HepG2 (cell line): ENCODE results near the gene HPCAL1. TPM values are rescaled to one million over a fixed set of nuclear protein-coding genes. Genes with fewer than 3 reads are reported as not detected.

Experiments
- ATAC-seq: fragments of 200-7000 bp; cut with Tn5 transposase; 3 replicates; pipeline ENCODE4 v1.9.1; 2020; ENCODE audit warnings: mild to moderate bottlenecking, moderate library complexity
- BruUV-seq: library from RNA; stranded (reverse); fragments of 400-500 nt; replicated peaks from 2 replicates; lab custom pipeline; 2021; lab: Mats Ljungman, UMichigan
- CTCF ChIA-PET: fragments of 300-600 bp; formaldehyde crosslinking; extraction: SDS; loops from one replicate; lab custom pipeline; 2021; ENCODE audit warnings: low total read pairs, inconsistent platforms, low intra/inter-chr PET ratio; lab: Yijun Ruan, JAX
- POLR2A ChIA-PET: fragments of 350-600 bp; sonication (Branson Sonifier 250); formaldehyde crosslinking; loops from one replicate; lab custom pipeline; 2020; ENCODE audit warnings: antibody characterized with exemption, inconsistent platforms; lab: Yijun Ruan, JAX
- DNase-seq: peaks from one replicate; pipeline ENCODE4 v3.0.0-alpha.2; 2015; ENCODE audit warnings: low spot score
- FAIRE-seq: peaks from 3 replicates; lab custom pipeline; 2011; peaks lifted over from hg19 to GRCh38; lab: Jason Lieb, UNC
- H2AFZ ChIP-seq: one replicate; pipeline ENCODE4 v1.6.1; 2011; ENCODE audit warnings: low read length, inconsistent platforms
- H3K27ac ChIP-seq: fragments of 300-600 bp; 3 replicates; pipeline ENCODE4 v1.8.0; 2011; ENCODE audit warnings: mixed run types, mild to moderate bottlenecking, mixed read lengths, low read length, inconsistent platforms; ENCODE audit not compliant: insufficient read depth; ENCODE audit errors: extremely low read length
- H3K27me3 ChIP-seq, 2 experiments: fragments of 200-600 bp in 1 of 2; 2 replicates in 1 of 2; 3 replicates in 1 of 2; pipeline versions ENCODE4 v1.6.0 to v1.8.0; 2011; ENCODE audit warnings: low read length in 2 of 2, mild to moderate bottlenecking in 2 of 2, moderate library complexity in 2 of 2, inconsistent platforms in 1 of 2; ENCODE audit not compliant: insufficient read depth in 2 of 2, control insufficient read depth in 1 of 2
- H3K36me3 ChIP-seq, 2 experiments: fragments of 200-600 bp in 1 of 2; replicated peaks in 1 of 2; 2 replicates in 1 of 2; 3 replicates in 1 of 2; pipeline versions ENCODE4 v1.5.1 to v1.8.0; 2011; ENCODE audit warnings: low read length in 2 of 2, inconsistent platforms in 1 of 2; ENCODE audit not compliant: insufficient read depth in 2 of 2, control insufficient read depth in 1 of 2
- H3K4me1 ChIP-seq: 2 replicates; pipeline ENCODE4 v1.5.1; 2012; ENCODE audit warnings: low read length, inconsistent platforms; ENCODE audit not compliant: insufficient read depth
- H3K4me2 ChIP-seq: 2 replicates; pipeline ENCODE4 v1.6.0; 2011; ENCODE audit warnings: low read depth, low read length, inconsistent platforms
- H3K4me3 ChIP-seq, 3 experiments: fragments of 200-600 bp in 1 of 3; sonication (generic), shearing (Covaris generic) in 1 of 3; replicated peaks in 1 of 3; 2 replicates each; pipeline ENCODE4 v1.5.1; 2011 to 2016; ENCODE audit warnings: low read length in 3 of 3, inconsistent platforms in 2 of 3, low read depth in 2 of 3, mild to moderate bottlenecking in 2 of 3, control low read depth in 1 of 3, mixed read lengths in 1 of 3; ENCODE audit not compliant: insufficient read depth in 1 of 3
- H3K79me2 ChIP-seq: one replicate; pipeline ENCODE4 v1.6.1; 2011; ENCODE audit warnings: low read length, inconsistent platforms; ENCODE audit not compliant: insufficient read depth
- H3K9ac ChIP-seq: 2 replicates; pipeline ENCODE4 v1.6.0; 2011; ENCODE audit warnings: mild to moderate bottlenecking, low read depth, low read length, inconsistent platforms; ENCODE audit not compliant: insufficient read depth
- H3K9me3 ChIP-seq: 2 replicates; pipeline ENCODE4 v1.5.1; 2012; ENCODE audit warnings: mild to moderate bottlenecking, low read length
- H4K20me1 ChIP-seq: 2 replicates; pipeline ENCODE4 v1.6.0; 2011; ENCODE audit warnings: inconsistent platforms, mild to moderate bottlenecking, low read length, moderate library complexity; ENCODE audit not compliant: insufficient read depth
- HHEX ChIP-seq: IDR thresholded peaks from 2 replicates; pipeline ENCODE4 v1.6.1; 2016; ENCODE audit warnings: control low read depth
- PHB2 ChIP-seq: fragments of 450-650 bp; IDR thresholded peaks from 2 replicates; pipeline ENCODE4 v1.6.1; 2018; ENCODE audit not compliant: partially characterized antibody
- POGZ ChIP-seq: sonication (generic); formaldehyde crosslinking; IDR thresholded peaks from 2 replicates; pipeline ENCODE4 v1.4.0; 2020; ENCODE audit warnings: mild to moderate bottlenecking, missing genetic modification reagents
- PRPF4 ChIP-seq: fragments of 200-400 bp; formaldehyde crosslinking; IDR thresholded peaks from 2 replicates; pipeline ENCODE4 v1.6.1; 2016; ENCODE audit warnings: low read length, low read depth; ENCODE audit not compliant: poor library complexity, severe bottlenecking
- REXO4 ChIP-seq: sonication (generic); formaldehyde crosslinking; IDR thresholded peaks from 2 replicates; pipeline ENCODE4 v1.8.0; 2022; ENCODE audit warnings: missing genetic modification reagents, mild to moderate bottlenecking, borderline replicate concordance
- ZNF101 ChIP-seq: sonication (generic); formaldehyde crosslinking; IDR thresholded peaks from 2 replicates; pipeline ENCODE4 v1.4.0; 2020; ENCODE audit warnings: mild to moderate bottlenecking, low read depth, missing genetic modification reagents, borderline replicate concordance
- ZNF383 ChIP-seq: sonication (generic); formaldehyde crosslinking; IDR thresholded peaks from 2 replicates; pipeline ENCODE4 v1.4.0; 2020; ENCODE audit warnings: missing genetic modification reagents, mild to moderate bottlenecking, borderline replicate concordance
- ZNF468 ChIP-seq: sonication (generic); formaldehyde crosslinking; IDR thresholded peaks from 2 replicates; pipeline ENCODE4 v1.8.0; 2022; ENCODE audit warnings: mild to moderate bottlenecking, moderate library complexity, missing genetic modification reagents
- WGBS: methylation state at CpG from one replicate; pipeline ENCODE4 v1.1.6; 2017; ENCODE audit warnings: low lambda C conversion rate; 5-methylcytosine and 5-hydroxymethylcytosine counted together
- in situ Hi-C: cut with HindIII; loops from 2 replicates; pipeline ENCODE4 v1.10.0; 2017; ENCODE audit warnings: low pct_unique_long_range_greater_than_20kb; ENCODE audit not compliant: extremely low pct_ligation_motif_present
- intact Hi-C: fragments of 100-400 bp; cut with micrococcal nuclease; formaldehyde crosslinking; loops from one replicate; pipeline ENCODE4 v1.10.0; 2022; ENCODE audit not compliant: unreplicated experiment
- polyA plus RNA-seq, 8 experiments: library from polyadenylated mRNA; depleted of rRNA in 3 of 8; stranded (reverse) in 7 of 8; unstranded in 1 of 8; fragments of >200 nt; fragmentation: Illumina TruSeq in 4 of 8; extraction: Trizol in 4 of 8; gene quantifications; 2 replicates each; pipeline versions ENCODE4 v1.2.1 to v1.2.3, GENCODE V29; 2011 to 2016; ENCODE audit warnings: low read depth in 4 of 8, missing spikeins in 1 of 8, mixed read lengths in 1 of 8; ENCODE audit not compliant: insufficient read depth in 1 of 8
- total RNA-seq, 5 experiments: library from RNA; depleted of rRNA; stranded (reverse); fragments of >200 nt; fragmentation: Illumina TruSeq; extraction: Trizol; gene quantifications; 2 replicates each; pipeline ENCODE4 v1.2.3, GENCODE V29; 2016; ENCODE audit warnings: low read depth in 1 of 5
- TF ChIP-seq, protein P1 (sequence below): sonication (generic); formaldehyde crosslinking; conservative IDR thresholded peaks from 2 replicates; pipeline ENCODE4 v1.8.0; 2022; ENCODE audit warnings: missing genetic modification reagents
- TF ChIP-seq, protein P2 (sequence below): sonication (generic); formaldehyde crosslinking; IDR thresholded peaks from 2 replicates; pipeline ENCODE4 v1.4.0; 2020; ENCODE audit warnings: missing genetic modification reagents, mild to moderate bottlenecking, borderline replicate concordance
- TF ChIP-seq, protein P3 (sequence below): sonication (generic); formaldehyde crosslinking; IDR thresholded peaks from 2 replicates; pipeline ENCODE4 v1.8.1; 2022; ENCODE audit warnings: mild to moderate bottlenecking, missing genetic modification reagents
- TF ChIP-seq, protein P4 (sequence below): sonication (generic); formaldehyde crosslinking; IDR thresholded peaks from 2 replicates; pipeline ENCODE4 v1.4.0; 2020; ENCODE audit warnings: missing genetic modification reagents
- TF ChIP-seq, protein P5 (sequence below): sonication (generic); formaldehyde crosslinking; IDR thresholded peaks from 2 replicates; pipeline ENCODE4 v1.8.1; 2023; ENCODE audit warnings: missing genetic modification reagents, mild to moderate bottlenecking, borderline replicate concordance
- TF ChIP-seq, protein P6 (sequence below): sonication (generic); formaldehyde crosslinking; IDR thresholded peaks from 2 replicates; pipeline ENCODE4 v1.5.0; 2020; ENCODE audit warnings: missing genetic modification reagents

Gene HPCAL1
- total and polyA plus RNA-seq, 2 of the 13 experiments (the other 11 are each of a cell fraction or from before 2014, with no cell fraction given), result 29.5 to 29.9 TPM

DNA sequence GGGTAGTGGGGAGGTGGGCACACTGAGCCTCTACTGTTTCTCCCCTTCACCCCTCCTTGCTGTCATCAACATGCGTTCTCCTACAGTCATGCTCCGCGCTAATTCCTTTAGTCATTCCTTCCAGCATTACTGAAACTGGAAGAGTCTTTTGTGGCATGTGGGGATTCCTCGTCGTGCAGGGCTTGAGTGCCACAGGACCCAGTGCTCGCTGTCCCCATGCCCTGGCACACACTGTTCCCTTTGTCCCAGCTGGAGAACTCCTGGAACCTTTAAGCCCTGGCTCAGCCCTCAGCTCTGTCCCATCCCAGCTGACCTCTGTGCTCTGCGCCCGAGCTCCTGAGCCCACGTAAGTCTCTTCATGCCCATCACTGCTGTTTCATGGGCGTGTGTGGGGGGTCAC lies 103.3 kb downstream of the HPCAL1 start:
- BruUV-seq, result no TSS peak
- Histone ChIP-seq H3K9ac (no peak overlapping the region), H3K9me3 (no peaks in the 10 kb centered on the region), H2AFZ (no peak overlapping the region), H3K36me3 (peaks cover 2 to 3% of the 10 kb centered on the region in 2 experiments; a peak in 3 of 5 replicates), H3K4me1 (peaks cover 47% of the 10 kb centered on the region), H3K79me2 (no peaks in the 10 kb centered on the region), H4K20me1 (no peaks in the 10 kb centered on the region; the same call in 1 of the 2 replicates), H3K27me3 (no peaks in the 10 kb centered on the region), H3K27ac (no peak overlapping the region), H3K4me2 (no peak overlapping the region), H3K4me3 (no peak overlapping the region)
- TF ChIP-seq, protein P1, sequence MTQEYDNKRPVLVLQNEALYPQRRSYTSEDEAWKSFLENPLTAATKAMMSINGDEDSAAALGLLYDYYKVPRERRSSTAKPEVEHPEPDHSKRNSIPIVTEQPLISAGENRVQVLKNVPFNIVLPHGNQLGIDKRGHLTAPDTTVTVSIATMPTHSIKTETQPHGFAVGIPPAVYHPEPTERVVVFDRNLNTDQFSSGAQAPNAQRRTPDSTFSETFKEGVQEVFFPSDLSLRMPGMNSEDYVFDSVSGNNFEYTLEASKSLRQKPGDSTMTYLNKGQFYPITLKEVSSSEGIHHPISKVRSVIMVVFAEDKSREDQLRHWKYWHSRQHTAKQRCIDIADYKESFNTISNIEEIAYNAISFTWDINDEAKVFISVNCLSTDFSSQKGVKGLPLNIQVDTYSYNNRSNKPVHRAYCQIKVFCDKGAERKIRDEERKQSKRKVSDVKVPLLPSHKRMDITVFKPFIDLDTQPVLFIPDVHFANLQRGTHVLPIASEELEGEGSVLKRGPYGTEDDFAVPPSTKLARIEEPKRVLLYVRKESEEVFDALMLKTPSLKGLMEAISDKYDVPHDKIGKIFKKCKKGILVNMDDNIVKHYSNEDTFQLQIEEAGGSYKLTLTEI, result no peak
- TF ChIP-seq ZNF383 (CRISPR knock-in tag) (no peak), REXO4 (CRISPR knock-in tag) (no peak), ZNF468 (no peak), ZNF101 (no peak), POGZ (no peak), PRPF4 (no peak), PHB2 (no peak), HHEX (CRISPR knock-in tag) (no peak)
- TF ChIP-seq, protein P2, sequence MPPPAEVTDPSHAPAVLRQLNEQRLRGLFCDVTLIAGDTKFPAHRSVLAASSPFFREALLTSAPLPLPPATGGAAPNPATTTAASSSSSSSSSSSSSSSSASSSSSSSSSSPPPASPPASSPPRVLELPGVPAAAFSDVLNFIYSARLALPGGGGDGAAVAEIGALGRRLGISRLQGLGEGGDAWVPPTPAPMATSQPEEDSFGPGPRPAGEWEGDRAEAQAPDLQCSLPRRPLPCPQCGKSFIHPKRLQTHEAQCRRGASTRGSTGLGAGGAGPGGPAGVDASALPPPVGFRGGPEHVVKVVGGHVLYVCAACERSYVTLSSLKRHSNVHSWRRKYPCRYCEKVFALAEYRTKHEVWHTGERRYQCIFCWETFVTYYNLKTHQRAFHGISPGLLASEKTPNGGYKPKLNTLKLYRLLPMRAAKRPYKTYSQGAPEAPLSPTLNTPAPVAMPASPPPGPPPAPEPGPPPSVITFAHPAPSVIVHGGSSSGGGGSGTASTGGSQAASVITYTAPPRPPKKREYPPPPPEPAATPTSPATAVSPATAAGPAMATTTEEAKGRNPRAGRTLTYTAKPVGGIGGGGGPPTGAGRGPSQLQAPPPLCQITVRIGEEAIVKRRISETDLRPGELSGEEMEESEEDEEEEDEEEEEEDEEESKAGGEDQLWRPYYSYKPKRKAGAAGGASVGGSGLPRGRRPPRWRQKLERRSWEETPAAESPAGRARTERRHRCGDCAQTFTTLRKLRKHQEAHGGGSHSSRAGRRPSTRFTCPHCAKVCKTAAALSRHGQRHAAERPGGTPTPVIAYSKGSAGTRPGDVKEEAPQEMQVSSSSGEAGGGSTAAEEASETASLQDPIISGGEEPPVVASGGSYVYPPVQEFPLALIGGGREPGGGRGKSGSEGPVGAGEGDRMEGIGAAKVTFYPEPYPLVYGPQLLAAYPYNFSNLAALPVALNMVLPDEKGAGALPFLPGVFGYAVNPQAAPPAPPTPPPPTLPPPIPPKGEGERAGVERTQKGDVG (CRISPR knock-in tag), result no peak
- TF ChIP-seq, protein P3, sequence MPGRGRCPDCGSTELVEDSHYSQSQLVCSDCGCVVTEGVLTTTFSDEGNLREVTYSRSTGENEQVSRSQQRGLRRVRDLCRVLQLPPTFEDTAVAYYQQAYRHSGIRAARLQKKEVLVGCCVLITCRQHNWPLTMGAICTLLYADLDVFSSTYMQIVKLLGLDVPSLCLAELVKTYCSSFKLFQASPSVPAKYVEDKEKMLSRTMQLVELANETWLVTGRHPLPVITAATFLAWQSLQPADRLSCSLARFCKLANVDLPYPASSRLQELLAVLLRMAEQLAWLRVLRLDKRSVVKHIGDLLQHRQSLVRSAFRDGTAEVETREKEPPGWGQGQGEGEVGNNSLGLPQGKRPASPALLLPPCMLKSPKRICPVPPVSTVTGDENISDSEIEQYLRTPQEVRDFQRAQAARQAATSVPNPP (CRISPR knock-in tag), result no peak
- TF ChIP-seq, protein P4, sequence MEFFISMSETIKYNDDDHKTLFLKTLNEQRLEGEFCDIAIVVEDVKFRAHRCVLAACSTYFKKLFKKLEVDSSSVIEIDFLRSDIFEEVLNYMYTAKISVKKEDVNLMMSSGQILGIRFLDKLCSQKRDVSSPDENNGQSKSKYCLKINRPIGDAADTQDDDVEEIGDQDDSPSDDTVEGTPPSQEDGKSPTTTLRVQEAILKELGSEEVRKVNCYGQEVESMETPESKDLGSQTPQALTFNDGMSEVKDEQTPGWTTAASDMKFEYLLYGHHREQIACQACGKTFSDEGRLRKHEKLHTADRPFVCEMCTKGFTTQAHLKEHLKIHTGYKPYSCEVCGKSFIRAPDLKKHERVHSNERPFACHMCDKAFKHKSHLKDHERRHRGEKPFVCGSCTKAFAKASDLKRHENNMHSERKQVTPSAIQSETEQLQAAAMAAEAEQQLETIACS (CRISPR knock-in tag), result no peak
- TF ChIP-seq, protein P5, sequence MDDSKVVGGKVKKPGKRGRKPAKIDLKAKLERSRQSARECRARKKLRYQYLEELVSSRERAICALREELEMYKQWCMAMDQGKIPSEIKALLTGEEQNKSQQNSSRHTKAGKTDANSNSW (CRISPR knock-in tag), result no peak
- TF ChIP-seq, protein P6, sequence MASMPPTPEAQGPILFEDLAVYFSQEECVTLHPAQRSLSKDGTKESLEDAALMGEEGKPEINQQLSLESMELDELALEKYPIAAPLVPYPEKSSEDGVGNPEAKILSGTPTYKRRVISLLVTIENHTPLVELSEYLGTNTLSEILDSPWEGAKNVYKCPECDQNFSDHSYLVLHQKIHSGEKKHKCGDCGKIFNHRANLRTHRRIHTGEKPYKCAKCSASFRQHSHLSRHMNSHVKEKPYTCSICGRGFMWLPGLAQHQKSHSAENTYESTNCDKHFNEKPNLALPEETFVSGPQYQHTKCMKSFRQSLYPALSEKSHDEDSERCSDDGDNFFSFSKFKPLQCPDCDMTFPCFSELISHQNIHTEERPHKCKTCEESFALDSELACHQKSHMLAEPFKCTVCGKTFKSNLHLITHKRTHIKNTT (CRISPR knock-in tag), result no peak
- WGBS, result 97% methylated on average over 10 of the region's 10 CpGs
- in situ Hi-C loops, result loop anchor here (5.0 kb wide), 2 partner anchors 79 to 134 kb away; no protein-coding TSS in a partner anchor
- DNase-seq (no peak), ATAC-seq (no peak), FAIRE-seq (no peak)
- intact Hi-C loops, result loop anchor here (10.0 kb wide), 1 partner anchor 281 kb away; the partner anchor contains the start of gene RRM2
- ChIA-PET CTCF (no interaction called here), POLR2A (no interaction called here)
